NCI-H446 (cell line): ENCODE data around the gene SLC12A7.

ENCODE experiments used
- DNase-seq, 2 experiments: peaks; one replicate each; lab custom pipeline; 2025; lab: John Stamatoyannopoulos, UW

The SLC12A7 gene

DNA sequence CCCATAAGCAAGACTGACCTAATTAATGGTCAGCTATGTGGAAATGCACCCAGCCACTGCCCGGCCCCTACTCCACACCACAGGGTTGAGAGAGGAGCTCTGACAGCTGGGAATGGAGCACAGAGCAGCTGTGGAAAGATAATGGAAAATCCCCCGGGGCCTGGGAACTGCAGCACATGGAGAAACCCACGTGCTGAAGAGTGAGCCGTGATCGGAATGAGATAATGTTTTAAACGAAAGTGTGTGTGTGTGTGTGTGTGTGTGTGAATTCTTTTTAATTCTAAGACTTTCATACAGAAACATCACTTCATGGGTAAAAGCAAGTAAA is 13.1 kb upstream of the SLC12A7 start:
- DNase-seq: no peak

DNA sequence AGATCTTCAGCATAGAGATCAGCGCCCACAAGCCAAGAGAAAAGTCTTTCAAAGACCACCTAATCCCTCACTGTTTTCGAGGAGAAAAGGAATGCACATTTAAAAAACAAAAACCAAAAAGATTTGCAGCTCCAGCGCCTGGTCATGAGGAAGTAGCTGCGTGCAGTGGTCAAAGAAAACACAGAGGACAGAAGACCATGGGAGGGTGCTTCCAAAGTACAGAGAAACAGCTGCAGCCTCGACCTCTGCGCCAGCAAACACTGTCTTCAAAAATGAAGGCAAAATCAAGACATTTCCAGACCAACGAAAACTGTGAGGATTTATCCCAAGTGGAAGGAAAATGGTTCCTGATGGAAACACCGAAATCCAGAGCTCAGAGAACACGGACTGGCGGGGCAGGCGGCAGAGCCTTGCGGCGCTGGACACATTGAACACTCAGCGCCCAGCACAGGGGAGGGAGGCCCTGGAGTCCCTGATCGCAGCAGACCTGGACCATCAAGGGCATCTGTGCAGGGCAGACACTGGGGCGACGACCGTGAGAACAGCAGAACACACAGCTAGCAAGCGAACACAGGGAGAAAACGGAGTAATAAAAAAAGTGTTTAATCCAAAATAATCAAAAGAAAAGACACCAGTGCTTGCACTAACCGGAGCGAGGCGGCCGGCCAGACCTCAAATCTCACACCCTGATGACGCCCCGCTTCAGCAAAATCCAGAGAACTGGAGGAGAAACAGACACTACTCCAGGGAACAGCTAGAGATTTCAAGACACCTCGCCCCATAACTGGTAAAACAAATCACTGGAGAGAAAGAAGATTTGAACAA is 12.6 kb upstream of the SLC12A7 start:
- no peak for DNase-seq

DNA sequence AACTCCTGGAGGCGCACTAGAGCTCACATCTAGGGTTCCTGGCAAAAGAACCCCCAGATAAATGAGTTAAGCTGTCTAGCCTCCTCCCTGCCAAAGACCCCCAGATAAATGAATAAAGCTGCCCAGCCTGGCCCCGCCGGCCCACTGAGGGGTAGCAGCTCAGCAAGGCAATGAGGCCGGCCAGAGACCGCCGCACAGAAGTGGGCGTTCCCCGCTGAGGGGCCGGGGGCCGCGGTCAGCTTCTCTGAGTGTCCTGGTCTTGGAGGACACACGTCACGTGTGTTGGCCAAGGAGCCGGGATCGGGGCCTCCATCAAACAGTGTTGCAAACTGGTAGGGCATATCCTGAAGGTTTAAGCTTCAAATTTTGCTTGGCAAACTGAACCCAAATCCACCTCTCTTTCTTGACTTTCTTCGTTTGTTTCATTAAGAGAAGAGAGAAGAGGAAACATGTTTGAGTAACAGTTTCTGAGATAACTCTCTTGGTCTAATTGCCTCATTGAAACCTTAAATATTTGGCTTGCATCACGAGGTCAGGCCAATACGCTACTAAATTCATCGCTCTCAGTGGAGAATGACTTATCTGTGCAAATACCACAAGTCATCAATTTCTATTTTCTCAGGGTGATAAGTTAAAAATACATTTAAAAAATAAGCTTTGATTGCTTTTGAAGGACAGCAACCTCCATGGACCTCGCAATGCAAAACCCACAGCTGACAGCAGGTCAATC is 11.7 kb upstream of the SLC12A7 start:
- no peak for DNase-seq

DNA sequence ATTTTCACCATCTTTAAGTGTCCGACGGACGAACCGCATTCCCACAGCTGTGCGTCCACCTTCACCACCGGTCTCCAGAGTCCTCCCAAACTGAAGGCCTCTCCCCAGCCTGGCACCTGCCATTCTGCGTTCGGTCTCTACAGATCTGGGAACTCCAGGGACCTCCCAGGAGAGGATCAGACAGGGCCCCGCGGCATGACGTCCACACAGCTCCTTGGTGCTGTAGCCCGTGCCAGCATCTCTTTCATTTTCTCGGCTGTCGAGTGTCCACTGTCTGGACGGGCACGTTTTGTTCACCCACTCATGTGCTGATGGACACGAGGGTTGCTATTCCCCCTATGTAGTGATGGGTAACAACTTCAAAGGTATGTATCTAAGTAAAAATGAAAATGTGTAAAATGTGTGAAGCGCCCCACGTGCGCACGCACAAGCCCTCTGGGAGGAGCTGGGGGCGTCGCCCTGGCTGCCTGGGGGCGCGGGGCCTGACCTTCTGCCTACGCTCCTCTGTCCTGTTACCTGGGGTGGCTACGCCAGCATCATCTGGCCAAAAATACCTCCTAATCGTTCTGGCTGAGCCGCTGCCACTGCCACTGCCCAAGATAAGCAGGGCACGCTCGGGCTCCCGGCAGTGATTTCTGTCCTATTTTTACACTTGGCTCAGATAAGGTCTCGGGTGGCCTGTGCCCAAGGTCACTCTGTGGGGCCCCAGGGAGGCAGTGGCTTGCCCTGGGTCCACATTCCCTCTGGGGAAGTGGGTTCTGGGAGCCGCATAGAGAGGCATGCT is 10.8 kb upstream of the SLC12A7 start:
- no peak for DNase-seq

DNA sequence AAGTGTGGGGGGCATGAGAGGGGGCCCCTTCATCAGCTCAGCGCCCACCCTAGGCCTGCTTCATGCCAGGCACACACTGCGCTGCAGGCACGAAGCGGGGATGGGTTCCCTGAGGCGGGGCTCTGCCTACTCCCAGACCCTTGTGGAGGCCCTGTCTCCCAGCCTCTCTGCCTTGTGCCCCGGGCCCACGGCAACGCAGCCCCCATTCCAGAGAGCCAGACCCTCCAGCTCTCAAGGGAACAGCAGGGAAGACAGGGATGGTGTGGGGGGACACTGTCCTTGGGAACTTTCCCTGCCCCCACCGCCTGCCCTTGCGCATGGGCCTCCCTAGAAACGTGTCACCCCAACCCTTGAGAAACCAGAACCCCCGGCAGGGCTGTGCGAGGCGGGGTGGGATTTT is 10.0 kb upstream of the SLC12A7 start:
- no peak for DNase-seq

DNA sequence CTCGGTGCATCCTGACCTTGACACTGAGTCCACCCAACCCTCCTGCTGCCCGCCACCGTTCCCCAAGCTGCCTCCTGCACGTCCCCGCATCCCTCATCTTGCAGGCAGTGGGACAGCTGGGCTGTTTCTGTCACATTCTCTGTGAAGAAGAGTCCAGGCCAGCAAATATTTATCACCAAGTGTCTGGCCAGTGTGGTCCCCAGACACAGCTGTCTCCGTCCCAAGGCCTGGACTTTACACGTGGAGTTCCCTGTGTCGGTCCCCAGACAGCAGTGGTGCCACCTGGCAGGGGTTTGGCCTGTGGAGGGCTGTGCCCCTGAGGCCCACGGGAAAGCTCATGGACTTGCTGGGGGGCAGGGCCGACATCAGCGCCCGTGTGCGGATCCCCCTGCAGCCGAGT is 9.2 kb upstream of the SLC12A7 start:
- DNase-seq: no peak

DNA sequence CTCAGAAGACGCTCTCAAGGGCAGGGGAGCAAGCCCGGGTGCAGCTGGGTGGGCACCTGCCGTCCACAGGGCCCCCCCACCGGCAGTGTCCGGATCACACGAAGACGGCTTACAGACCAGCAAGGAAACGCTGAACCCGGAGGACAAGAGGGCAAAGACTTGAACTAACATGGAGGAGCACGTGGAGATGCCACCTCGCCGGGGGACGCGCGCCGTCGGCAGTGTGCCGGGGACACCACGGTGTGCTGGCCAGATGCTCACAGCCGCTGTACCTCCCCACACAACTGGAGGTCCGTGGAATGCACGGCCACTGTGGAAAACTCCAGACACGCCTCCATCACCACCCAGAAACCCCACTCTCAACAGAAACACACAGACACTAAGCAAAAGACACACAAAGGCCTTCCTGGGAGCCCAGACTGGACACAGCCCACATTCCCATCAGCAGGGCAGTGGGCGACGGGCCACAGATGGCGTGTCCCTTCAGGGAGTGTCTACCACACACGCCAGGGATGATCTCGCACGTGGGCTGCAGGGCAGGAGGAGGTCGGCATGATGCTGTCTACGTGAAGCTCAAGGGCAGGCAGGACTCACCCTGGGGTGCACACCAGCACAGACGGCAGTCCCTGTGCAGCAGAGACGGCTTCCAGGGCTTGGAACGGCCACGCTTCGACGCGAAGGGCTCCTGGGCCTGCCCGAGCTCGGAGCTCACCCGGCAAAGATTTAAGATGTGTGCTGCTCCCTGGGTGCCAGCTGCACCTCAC is 8.6 kb upstream of the SLC12A7 start:
- DNase-seq: no peak

DNA sequence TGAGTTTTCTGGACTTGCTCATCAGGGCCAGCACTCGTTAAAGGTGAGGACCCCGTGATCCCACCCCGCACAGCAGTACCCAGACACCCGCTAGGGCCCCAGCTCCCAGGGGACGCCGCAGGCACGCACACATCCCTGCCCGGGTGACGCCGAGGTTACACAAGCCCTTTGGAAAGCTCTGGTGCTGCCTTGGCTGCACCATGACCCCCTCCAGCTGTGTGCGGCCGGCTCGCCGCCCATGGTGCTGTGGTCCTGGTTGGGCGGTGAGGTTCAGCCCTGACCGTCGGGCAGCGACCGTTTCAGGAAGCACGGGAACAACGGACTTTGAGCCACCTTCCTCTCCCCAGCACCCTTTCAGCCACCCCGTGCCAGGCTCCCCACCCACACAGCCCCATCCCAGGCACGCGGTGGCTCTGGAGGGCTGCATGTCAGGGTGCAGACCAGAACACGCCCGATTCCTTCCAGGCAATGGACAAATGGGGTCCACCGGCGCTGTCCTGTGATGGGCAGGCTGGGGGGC is 7.5 kb upstream of the SLC12A7 start:
- DNase-seq: no peak

DNA sequence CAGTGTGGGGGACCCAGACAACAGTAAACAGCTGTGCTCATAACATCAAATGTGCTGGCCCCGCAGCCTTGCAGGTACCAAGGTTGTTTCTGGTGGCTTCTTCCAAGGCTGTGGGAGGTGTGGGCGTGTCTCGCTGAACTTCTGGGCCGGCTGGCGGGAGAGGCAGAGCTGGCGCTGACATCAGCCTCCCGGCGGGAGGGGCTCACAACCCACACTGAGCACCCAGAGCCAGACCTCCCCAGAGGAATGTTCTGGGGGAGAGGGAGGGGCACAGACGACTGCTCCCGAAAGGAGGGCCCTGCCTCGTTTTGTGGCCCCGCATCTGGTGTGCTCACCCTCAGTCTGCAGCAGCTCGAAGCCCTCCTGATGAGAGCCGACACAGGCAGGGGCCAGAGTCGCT is 6.9 kb upstream of the SLC12A7 start:
- DNase-seq: no peak

DNA sequence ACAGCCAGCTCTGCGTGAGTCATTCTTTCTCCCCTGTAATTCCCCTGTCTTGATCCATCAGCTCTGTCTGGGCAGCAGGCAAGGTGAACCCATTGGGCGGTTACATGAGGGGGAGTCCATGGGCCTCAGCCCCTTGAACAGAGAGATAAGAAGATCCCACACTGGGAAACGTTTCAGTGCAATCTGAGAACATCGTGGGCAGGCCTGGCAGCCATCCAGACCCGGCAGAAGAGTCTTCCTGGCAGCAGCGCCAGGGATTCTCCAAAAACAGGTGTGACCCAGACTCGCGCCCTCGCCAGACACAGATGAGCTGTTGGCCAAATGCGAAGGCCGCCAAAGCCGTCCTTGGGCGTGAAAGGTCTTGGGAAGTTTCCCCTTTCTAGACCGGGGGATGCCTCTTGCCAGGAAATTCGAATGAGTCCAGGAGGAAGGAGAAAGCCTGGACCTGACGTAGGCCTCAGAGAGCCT is 6.4 kb upstream of the SLC12A7 start:
- no peak for DNase-seq

DNA sequence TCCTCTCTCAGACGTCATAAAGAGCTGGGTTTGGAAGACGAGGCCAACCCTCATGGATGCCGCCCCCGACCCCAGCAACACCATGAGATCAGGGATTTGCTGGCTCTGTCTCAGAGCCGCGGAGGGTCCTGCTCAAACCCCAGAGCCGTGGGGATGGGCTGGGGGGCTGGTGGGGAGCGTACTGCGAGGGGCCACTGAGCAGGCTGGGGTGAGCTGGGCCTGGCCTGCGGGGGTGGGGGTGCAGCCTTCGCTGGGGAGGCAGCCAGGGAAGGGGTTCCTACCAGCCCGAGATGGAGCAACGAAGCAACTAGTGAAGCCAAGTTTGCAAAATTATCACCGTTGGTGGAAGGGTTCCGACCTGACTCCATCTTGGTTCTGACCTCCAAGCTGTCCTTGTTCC is 5.1 kb upstream of the SLC12A7 start:
- no peak for DNase-seq

DNA sequence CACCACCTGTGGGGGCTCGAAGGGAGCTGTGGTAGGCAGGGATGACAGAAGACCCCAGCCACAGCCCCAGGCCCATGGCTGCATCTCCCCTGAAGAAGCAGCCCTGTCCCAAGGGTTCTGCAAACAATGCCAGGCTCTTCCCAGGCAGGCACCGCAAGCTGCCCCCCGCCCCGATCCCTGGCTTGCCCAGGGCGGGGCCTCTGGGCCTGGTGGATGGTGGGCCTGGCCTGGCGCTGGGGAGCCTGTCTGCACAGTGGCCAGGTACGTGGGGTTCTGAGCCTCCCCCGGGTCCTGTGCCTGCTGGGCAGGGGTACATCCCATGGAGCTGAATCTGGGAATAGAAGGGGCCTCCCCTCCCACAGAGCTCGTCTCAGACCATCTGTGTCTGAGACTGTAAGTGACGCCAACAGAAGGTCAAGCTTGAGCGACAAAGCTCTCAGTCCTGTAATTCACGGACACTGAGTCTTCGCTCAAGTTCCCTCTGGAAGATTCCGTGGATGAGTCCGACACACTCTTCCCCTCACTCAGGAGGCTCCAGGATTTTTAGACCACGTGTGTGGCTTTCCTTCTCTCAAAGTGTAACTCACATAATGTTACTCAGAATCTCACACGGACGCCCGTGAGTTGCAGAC is 4.4 kb upstream of the SLC12A7 start:
- no peak for DNase-seq

DNA sequence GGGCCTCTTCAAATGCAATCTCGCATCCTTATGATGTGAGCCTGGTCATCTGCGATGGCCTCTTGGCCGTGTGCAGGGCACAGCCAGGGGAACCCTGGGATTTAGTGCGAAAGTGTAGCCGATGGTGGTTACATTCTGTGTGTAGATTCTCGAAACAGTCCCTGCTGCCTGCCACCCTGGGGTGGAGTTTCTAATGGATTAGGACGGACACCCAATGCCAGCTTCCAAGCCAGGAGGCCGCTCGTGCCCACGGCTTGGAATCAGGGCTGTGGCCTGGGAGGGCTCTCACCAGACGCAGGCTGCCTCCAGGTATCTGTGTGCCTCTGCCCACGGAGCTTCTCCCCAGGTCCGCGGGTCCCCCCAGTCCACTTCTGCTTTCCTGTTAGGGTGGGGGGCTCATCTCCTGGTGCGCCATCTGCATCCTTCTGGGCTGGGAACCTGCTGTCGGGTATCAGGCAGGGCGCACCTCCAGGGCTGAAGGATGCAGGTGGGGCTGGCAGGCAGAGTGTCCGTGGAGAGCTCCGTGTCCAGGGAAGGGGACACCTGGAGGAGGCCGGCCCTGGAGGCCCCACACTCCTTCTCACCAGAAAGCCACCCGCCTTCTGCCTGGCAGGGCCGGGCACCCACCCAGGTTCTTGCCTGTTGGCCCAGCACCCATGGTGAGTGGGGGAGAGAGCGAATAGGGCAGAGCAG is 3.4 kb upstream of the SLC12A7 start:
- DNase-seq: no peak

DNA sequence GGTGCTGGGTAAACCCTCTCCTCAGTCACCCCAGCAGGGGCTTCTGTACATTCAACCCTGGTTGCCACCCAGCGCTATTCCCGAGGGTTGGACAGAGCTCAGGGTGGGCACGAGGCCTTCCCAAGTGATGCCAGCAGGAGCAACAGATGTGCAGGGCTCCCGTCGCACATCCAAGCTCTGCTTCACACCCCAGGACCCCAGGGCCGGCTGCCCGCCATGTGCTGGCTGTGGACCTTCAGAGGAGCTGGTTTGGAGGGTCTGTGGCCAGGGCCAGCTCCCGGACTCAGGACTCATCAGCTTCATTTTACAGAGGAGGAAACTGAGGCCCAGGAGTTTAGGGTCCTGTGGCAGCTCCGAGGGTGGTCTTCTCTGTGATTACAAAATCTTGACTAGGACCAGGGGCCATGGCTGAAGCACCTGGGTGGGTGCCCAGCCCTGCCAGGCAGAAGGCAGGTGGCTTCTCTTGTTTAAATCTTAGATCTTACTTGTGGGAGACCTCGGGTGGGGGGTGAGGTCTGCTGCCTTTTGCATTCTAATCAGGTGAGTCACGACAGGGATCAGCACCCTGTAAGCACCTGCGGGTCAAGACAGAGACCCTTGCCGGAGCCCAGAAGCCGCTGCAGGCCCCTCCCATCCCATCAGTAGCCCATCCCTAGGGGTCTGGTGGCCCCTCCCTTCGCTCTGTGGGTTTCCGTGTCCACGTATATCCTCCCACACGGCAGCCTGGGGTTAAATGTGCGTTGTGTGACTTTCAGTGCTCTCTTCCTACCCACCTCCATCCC is 2.1 kb upstream of the SLC12A7 start:
- no peak for DNase-seq

DNA sequence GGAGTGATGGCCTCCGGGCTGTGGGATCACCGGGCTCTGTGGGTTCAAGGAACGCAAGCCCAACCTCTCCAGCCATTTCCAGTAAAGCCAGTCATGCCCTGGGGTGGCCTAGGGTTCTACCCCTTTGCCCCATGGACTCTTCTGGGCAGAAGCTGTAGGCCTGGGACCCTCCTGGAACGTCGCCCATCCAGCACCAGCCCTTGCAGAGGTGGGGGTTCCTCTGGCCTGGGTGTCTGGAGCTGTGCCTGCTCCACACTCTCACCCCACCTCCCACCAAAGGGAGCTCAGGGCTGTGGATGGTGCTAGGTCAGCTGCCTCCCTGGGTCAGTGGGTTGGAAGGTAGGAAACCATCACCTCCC is 1.4 kb upstream of the SLC12A7 start:
- DNase-seq: no peak

DNA sequence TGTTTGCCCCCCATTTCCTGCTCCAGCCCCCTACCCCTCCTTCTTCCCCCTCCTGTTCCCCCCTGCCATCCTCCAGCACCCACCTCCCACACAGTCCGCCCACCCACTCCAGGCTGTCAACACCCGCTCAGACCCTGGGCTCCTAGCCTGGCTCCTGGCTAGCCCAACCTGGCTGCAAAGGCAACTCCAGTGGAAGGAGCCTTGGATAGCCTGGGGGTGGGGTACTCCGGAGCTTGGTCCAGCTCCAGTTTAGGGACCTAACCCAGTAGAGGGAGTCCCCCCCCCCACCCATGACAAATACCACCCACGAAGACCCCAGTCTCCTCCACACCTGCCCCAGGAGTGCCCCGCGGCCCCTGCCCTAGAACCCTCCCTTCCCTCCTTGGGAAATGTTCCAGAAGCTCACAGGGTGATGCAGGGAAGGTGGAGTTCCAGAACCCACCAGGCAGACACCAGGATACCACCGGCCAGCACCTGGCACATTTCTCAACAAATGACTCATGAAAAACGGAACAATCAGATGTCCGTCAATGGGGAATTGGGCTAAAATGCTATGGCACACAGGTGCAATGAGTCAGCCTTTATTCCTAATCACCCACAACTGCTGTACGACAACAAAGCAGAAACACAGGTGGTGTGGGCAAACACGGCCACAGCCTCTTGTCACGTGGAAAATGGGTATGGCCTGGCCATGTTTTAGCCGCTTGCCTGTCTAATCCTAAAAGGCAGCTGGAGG is 901 bp upstream of the SLC12A7 start:
- no peak for DNase-seq

DNA sequence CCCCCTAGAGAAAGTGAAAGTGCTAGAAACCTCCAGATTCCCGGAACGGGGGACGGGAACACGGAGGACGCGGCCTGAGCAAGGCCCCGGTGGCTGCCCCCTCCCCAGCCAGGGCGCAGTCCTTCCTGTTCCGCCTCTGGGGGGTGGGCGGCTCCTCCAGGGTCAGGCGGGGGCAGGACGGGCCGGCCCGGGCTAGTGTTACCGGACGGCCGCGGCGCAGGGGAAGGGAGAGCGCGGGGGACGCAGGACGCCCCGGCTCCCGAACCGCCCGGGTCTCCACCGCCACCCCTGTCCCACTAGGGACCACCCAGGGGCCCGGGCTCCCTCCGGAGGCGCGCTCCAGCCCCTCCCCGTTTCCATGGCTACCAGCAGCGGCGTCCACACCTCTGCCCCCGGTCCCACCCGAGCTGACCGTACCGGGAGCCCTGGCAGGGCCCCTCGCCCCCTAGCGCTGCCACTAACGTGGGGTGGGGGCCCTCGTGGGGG is 579 bp downstream of the SLC12A7 start:
- no peak for DNase-seq

DNA sequence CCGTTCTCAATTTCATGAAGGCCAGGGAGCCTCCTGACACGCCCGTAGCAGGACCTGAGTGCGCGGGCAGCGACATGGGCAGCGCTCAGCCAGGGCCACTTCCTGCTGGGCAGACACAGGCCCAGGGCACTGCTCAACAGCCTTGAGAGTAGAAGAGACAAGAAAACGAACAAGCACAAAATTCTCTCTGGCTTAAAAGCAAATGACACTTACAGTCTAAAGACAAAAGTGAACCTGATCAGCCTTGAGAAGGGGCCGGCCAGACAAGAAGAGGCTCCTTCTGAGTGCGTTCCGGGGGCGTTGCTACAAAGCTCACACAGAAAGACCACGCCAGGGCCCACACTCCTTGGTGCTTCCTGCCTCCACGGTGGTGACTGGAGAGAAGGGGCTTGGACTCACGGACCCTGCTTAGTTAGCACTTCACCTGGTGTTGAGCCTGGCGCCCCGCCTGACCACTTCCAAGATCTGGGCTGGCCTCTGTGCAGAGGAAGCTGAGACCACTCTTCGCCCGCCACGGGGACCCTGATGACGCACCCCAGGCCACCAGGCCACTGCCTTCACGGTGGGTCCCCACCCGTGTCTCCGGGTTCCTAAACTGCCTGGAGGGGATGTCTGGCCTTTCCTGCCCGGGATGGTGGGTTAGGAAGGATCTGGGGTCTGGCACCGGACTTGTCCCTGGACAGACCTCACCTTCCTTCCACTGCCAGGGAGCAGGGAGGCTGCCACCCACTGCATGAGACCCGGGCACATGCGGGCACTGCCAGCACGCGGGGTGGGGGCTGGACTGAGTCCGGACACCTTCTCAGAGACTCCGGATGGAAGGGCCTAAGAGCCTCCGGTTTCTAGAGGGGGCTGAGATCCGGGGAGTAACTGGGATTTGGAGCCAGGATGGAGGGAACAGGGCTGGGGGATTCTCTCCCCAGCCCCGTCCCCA is 1.3 kb downstream of the SLC12A7 start:
- DNase-seq: no peak
